Activated naive CD4-positive, alpha-beta T cell treated with anti-CD3 and anti-CD28 coated beads, Interleukin-2, amount 50 U/mL, for 24 hours (primary cell): ENCODE data around the gene MRRF.
A peak's percentile ranks its signal among the peaks of the same experiment; 100 is the strongest.

ENCODE experiments used
- H3K27ac Mint-ChIP-seq: one replicate; pipeline ENCODE4 v1.8.0; 2021; ENCODE audit warnings: mild to moderate bottlenecking, mixed read lengths
- H3K27me3 Mint-ChIP-seq: one replicate; pipeline ENCODE4 v1.8.0; 2021; ENCODE audit warnings: mixed read lengths
- H3K36me3 Mint-ChIP-seq: one replicate; pipeline ENCODE4 v1.8.0; 2021; ENCODE audit warnings: mixed read lengths
- H3K4me1 Mint-ChIP-seq: one replicate; pipeline ENCODE4 v1.8.0; 2021; ENCODE audit warnings: mixed read lengths
- H3K4me3 Mint-ChIP-seq: one replicate; pipeline ENCODE4 v1.8.0; 2021; ENCODE audit warnings: mild to moderate bottlenecking, mixed read lengths
- H3K9me3 Mint-ChIP-seq: one replicate; pipeline ENCODE4 v1.8.0; 2021; ENCODE audit warnings: mixed read lengths

MRRF gene

DNA sequence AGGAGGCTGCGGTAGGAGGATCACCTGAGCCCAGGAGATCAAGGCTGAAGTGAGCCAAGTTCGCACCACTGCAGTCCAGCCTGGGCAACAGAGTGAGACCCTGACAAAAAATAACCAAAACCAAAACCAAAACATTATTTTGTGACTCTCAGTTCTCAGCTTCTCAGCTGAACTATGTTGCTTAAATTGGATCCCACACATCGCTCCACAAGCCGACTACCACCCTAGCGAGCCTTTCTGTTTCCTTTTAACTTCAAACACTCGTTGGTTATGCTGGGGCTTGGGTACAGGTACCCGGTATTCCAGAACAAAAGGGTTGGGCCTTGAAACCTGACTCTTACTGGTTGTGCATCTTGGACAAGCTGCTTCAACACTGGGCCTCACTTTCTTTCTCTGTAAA lies 102.4 kb downstream of the MRRF start:
- Mint-ChIP-seq H3K4me1 (peaks cover 9% of the 10 kb centered on the region), H3K9me3 (no peaks in the 10 kb centered on the region), H3K36me3 (no peaks in the 10 kb centered on the region), H3K27ac (no peak overlapping the region), H3K27me3 (peaks cover 6% of the 10 kb centered on the region), H3K4me3 (no peak overlapping the region)

DNA sequence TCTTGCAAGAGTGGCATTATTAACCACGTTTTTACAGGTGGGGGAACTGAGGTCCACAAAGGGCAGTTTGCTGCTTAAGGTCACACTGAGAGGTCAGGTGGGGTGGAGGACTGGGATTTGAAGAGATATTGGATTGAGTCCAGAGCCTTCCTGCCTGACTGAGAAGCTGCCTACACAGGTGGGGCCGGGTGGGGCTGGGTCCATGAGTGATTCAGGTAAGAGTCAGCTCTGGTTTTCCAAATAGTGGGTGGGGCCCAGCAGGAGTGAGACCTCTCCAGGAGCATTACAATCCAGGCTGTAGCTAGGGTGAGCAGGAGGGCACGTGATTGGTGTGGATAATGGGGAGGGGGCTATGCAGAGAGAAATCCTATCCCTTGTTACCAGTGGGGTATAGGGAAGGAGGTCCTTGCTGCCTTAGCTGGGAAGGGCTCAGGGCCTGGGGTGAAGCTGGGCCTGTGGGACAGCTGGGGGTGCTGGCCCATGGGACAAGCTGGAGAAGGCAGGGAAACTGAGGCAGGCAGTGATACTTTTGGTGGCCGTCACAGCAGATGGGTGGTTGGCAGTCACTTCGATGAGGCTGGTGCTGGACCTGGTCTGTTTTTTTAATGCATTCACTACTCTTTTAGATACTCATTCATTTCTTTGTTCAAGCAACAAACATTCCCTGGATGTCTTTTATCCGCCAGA lies 103.2 kb downstream of the MRRF start:
- H3K4me3 Mint-ChIP-seq, result no peak overlapping the region
- peaks cover 12% of the 10 kb centered on the region for H3K27me3 Mint-ChIP-seq
- no peaks in the 10 kb centered on the region for H3K9me3 Mint-ChIP-seq
- no peaks in the 10 kb centered on the region for H3K36me3 Mint-ChIP-seq
- peaks cover 9% of the 10 kb centered on the region for H3K4me1 Mint-ChIP-seq
- H3K27ac Mint-ChIP-seq, result no peak overlapping the region

DNA sequence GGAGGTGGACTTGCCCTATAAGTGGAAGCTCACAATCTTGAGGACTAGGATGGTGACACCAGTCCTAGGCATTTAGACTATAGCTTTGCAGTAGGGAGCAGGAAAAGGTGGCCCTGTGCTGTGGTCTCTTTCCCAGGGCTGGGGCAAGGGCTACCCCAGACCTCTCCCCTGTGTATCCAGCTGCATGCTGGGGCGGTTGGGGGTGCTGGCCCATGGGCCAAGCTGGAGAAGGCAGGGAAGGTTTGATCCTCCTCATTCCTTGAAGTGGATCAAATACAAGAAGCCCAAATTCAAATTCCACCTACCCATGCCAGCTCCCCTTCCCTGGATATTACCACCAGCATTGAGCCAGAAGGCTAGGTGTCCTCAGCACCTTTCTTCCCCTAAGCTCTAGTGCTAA lies 104.0 kb downstream of the MRRF start:
- Mint-ChIP-seq H3K27ac (no peak overlapping the region), H3K9me3 (no peaks in the 10 kb centered on the region), H3K27me3 (peaks cover 15% of the 10 kb centered on the region), H3K4me1 (peaks cover 9% of the 10 kb centered on the region), H3K4me3 (no peak overlapping the region), H3K36me3 (no peaks in the 10 kb centered on the region)

DNA sequence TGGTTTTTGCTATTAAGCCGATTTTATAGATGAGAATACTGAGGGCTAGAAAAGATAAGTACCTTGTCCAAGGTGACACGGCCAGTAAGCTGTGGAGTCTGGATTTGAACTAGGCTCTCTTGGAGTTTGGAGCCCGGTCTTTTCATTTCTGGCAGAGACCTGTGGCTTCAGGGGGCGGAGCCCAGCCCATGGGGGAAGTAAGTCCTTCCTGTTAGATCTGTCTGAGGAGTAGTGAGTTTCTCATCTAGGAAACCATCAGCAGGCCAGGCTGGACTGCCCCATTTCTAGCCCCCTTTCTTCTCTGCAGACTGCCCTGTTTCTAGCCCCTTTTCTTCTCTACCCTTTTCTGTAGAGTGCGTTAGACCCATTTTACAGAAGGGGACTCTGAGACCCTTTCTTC lies 105.6 kb downstream of the MRRF start:
- Mint-ChIP-seq H3K4me3 (peak overlapping the region; percentile 66), H3K27ac (no peak overlapping the region), H3K27me3 (peaks cover 17% of the 10 kb centered on the region), H3K9me3 (no peaks in the 10 kb centered on the region), H3K36me3 (no peaks in the 10 kb centered on the region), H3K4me1 (peaks cover 9% of the 10 kb centered on the region)

DNA sequence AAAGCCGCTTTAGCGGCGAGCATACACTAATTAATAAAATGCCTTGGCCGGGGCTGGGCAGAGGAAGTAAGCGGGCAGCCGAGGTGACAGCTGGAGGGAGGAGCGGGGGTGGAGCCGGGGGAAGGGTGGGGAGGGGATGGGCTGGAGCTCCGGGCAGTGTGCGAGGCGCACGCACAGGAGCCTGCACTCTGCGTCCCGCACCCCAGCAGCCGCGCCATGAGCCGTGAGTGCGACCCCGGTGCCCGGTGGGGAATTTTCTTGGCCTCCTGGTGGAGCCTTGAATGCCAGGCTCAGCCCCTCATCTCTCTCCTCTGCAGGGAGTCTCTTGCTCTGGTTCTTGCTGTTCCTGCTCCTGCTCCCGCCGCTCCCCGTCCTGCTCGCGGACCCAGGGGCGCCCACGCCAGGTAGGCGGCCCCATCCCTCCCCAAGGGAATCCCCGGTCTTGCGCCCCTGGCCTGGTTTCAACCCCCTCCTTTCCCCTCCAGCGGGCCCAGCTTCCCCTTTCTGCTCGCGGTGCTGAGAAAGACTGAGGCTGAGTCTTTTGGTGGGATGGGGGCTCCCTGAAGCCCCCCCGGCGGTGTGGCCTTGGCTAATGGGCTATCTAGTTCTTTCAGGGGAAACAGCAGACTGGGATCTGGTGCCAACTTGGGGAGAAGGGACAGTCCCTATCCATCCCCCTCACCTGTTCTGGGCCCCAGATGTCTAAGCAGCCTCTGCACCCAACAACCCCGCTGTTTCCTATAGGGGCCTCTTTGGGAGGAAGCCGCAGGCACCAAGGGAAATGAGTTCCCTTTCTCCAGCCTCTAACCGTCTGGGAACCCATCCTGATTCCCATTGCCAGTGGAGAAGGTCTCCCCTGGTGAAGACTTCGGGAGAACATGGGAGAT lies 106.4 kb downstream of the MRRF start, which contains the start of gene PTGS1:
Gene PTGS1, plus strand, starts transcription at position 156 of the 887 bp plus-strand sequence. Its CDS starts 61 bp downstream, at position 217.
- H3K4me1 Mint-ChIP-seq, result peaks cover 9% of the 10 kb centered on the region
- H3K27me3 Mint-ChIP-seq, result peaks cover 17% of the 10 kb centered on the region
- H3K9me3 Mint-ChIP-seq, result no peaks in the 10 kb centered on the region
- H3K4me3 Mint-ChIP-seq, result peak within 1 kb of the TSS; percentile 66
- H3K36me3 Mint-ChIP-seq, result no peaks in the 10 kb centered on the region
- H3K27ac Mint-ChIP-seq, result no peak within 1 kb of the TSS

DNA sequence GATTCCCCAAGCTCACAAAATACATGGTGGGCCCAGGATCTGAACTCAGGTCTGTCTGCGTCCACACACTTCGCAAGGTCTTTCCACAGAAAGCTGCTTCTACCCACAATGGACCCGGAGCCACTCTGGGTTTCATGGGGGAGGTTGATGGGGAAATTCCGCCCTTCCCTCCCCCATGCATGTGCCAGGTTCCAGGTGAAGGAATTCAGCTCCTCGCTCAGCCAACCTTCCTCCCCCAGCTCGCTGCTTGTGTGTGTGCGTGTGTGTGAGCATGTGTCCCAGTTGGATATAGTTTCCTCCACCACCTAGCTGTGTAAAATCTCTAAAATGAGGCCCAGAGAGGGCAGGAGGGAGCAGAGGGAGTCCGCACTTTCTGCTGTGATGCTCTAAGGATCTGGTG lies 107.2 kb downstream of the MRRF start:
- Mint-ChIP-seq H3K4me3 (no peak overlapping the region), H3K27me3 (peaks cover 17% of the 10 kb centered on the region), H3K27ac (no peak overlapping the region), H3K36me3 (no peaks in the 10 kb centered on the region), H3K4me1 (peaks cover 9% of the 10 kb centered on the region), H3K9me3 (no peaks in the 10 kb centered on the region)

DNA sequence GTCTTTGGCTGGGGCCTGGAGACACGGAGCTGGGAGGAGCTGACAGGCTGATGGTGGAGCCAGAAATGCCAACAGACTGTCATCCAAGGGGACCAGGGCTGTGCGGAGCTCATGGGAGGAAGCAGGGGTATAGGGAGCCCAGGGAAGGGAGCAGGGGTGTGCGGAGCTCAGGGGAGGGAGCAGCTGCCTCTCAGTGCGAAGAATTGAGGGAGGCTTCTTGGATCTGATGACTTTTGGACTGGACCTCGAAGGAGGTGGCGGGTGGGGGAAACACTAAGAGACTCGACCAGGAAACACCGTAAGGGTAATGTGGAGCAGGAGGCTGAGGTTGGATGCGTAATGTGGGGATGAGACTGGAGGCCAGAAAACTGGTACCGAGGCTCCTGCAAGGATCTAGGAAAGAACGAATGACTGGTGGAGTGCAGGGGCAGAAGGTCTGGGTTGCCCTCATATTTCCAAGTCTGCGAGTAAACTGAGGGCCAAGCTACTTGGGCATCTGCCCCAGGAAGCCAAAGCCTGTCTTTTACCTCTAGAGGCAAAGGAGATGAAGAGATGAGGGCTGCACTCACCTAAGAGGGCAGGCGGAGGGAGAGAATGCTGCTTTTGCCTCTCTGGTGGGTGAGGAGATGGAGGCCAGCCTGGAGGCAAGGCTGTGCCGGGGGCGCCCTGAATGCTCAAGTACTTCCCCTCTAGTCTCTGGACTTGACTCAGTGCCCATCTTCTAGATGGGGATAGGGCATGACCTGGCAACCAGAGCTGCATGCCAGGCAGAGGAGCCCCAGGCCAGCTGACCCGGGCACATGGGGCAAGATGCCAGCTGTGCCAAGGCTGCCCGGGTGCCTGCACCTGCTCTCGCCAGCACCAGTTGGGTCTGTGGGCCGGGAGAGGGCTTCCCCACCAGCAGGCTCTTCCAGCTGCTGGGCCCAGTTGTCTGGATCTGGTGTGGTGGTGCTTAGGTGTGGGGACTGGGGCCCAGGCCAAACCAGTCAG lies 108.5 kb downstream of the MRRF start:
- H3K27ac Mint-ChIP-seq, result no peak overlapping the region
- no peaks in the 10 kb centered on the region for H3K36me3 Mint-ChIP-seq
- peaks cover 17% of the 10 kb centered on the region for H3K27me3 Mint-ChIP-seq
- peaks cover 12% of the 10 kb centered on the region for H3K4me1 Mint-ChIP-seq
- H3K9me3 Mint-ChIP-seq, result no peaks in the 10 kb centered on the region
- no peak overlapping the region for H3K4me3 Mint-ChIP-seq

DNA sequence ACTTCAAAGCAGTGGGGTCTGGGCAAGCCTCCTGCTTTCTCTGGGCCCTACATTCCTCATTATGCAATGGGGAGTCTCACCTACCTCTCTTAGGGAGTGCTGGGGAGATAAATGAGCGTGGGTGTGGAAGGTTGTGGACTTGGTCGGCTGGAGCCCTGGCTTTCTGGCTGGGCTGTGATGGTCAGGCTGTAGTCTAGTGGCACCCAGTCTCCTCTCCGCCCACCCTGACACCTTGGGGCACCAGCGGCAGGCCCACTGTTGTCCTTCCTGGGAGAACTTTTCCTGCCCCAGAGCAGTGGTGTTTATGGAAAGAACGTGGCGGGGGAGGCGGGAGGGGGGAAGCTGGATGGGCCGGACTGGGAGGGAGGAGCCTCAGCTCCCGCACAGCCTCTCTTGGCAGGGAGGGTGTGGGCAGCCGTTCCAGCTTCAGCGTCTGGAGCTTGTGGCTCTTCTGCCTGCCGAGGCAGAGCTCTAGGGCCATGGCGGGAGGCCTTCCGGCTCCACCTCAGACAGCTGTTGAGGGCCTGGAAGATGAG lies 110.3 kb downstream of the MRRF start:
- H3K9me3 Mint-ChIP-seq, result no peaks in the 10 kb centered on the region
- H3K4me1 Mint-ChIP-seq, result peaks cover 13% of the 10 kb centered on the region
- peaks cover 17% of the 10 kb centered on the region for H3K27me3 Mint-ChIP-seq
- no peaks in the 10 kb centered on the region for H3K36me3 Mint-ChIP-seq
- no peak overlapping the region for H3K27ac Mint-ChIP-seq
- no peak overlapping the region for H3K4me3 Mint-ChIP-seq

DNA sequence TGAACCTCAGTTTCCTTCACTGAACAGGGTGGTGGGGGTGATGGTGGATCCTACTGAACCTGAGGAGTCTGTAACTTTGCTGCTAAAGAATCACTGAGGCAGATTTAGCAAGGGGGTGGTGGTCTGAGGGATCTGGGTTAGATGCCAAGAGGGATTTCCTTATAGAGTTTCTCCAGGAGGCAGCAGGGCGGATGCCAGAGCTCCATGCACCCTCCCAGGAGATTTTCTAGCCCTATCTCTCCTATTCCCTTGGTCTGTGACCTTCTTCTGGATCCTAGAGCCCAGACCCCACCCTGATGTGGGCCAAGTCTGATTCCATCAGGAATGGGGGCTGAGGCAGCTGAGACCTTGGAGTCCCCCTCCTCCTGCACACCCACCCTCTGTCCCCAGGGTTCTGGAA lies 112.1 kb downstream of the MRRF start:
- Mint-ChIP-seq H3K4me1 (peaks cover 4% of the 10 kb centered on the region), H3K27me3 (peaks cover 13% of the 10 kb centered on the region), H3K9me3 (no peaks in the 10 kb centered on the region), H3K36me3 (no peaks in the 10 kb centered on the region), H3K27ac (no peak overlapping the region), H3K4me3 (no peak overlapping the region)

DNA sequence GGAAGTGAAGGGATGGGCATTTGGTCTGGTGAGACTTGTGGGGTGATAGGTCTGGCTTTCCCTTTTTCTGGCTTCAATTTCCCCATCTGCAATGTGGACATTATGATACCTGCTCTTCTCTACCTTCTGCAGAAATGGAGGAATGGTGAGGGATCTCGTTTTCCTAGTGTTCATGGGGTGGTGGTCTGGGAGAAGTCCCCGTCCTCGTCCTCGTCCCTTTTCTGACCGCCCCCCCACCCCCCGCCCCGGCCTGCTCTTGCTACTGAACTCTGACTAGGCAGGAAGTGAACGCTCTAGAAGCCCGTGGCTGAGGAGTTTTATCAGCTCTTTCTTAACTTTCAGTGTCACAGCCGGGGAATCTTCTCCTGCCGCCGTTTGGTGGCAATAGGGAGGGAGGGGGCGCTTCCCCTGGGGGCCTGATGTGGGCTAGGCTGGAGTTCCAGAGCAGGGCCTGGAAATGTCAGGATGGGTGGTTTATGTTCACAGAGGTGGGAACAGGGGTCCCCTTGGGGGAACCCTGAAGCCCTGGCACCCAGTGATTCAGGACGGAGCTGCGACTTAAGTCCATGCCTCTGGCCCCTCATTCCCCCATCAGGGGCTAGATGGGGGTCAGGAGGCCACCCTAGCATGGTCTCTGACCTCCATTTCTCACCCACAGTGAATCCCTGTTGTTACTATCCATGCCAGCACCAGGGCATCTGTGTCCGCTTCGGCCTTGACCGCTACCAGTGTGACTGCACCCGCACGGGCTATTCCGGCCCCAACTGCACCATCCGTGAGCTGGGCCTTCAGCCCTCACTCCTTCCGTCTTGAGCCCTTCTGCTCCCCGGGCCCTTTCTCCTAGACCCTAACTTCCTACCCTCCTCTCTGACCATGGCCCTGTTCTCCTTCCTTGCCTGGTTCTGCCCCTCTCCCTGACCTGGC lies 112.8 kb downstream of the MRRF start:
- Mint-ChIP-seq H3K27me3 (peaks cover 9% of the 10 kb centered on the region), H3K4me3 (no peak overlapping the region), H3K27ac (no peak overlapping the region), H3K9me3 (no peaks in the 10 kb centered on the region), H3K36me3 (no peaks in the 10 kb centered on the region), H3K4me1 (peaks cover 4% of the 10 kb centered on the region)

DNA sequence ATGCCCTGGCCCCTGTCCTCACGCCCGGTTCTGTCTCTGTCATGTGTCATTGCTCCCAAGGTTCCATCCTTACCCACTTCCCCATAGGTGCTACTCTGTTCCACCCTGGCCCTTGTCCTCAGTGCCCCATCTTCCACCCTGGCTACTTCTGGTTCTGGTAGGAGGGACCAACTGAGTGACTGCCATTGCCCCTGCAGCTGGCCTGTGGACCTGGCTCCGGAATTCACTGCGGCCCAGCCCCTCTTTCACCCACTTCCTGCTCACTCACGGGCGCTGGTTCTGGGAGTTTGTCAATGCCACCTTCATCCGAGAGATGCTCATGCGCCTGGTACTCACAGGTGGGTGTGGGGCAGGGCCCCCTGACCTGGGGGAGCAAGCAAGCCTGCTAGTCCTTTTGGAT lies 113.6 kb downstream of the MRRF start:
- no peak overlapping the region for H3K4me3 Mint-ChIP-seq
- H3K36me3 Mint-ChIP-seq, result no peaks in the 10 kb centered on the region
- no peaks in the 10 kb centered on the region for H3K9me3 Mint-ChIP-seq
- H3K27ac Mint-ChIP-seq, result no peak overlapping the region
- H3K4me1 Mint-ChIP-seq, result peaks cover 4% of the 10 kb centered on the region
- peaks cover 6% of the 10 kb centered on the region for H3K27me3 Mint-ChIP-seq

DNA sequence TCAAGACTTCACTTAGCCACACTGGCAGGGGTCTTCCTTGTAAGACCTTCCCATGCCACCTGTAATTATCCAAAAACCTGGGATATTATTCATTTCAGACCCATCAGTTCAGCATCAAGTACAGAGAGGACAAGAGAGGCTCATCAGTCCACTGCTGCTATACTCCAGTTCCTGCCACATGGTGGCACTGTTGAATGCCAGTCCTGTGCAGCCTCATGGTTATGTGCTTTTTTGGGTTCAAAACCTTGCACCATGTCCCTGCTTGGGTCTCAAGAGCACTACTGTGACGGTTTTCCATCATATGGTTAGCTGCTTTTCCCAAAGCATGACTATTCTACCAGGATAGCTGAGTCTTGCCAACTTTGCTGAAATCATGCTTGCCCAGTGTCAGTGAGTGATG lies 114.7 kb downstream of the MRRF start:
- no peak overlapping the region for H3K27ac Mint-ChIP-seq
- H3K4me3 Mint-ChIP-seq, result no peak overlapping the region
- H3K27me3 Mint-ChIP-seq, result peaks cover 4% of the 10 kb centered on the region
- H3K4me1 Mint-ChIP-seq, result peaks cover 4% of the 10 kb centered on the region
- no peaks in the 10 kb centered on the region for H3K9me3 Mint-ChIP-seq
- H3K36me3 Mint-ChIP-seq, result no peaks in the 10 kb centered on the region

DNA sequence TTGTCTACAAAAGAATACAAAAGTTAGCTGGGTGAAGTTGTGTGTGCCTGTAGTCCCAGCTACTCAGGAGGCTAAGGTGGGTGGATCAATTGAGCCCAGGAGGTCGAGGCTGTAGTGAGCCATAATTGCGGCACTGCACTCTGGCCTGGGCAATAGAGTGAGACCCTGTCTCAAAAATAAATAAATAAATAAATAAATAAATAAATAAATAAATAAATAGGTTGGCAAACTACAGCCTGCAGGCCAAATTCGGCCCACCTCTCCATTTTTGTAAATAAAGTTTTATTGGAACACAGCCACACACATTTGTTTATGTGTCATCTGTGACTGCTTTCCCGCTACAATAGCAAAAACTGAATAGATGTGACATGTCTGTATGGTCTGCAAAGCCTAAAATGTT lies 115.6 kb downstream of the MRRF start:
- H3K27me3 Mint-ChIP-seq, result peaks cover 4% of the 10 kb centered on the region

More for the DNA sequence above, 115.6 kb downstream of the MRRF start:
- H3K4me3 Mint-ChIP-seq, result no peak overlapping the region
- H3K27ac Mint-ChIP-seq, result no peak overlapping the region
- H3K36me3 Mint-ChIP-seq, result no peaks in the 10 kb centered on the region
- no peaks in the 10 kb centered on the region for H3K9me3 Mint-ChIP-seq
- H3K4me1 Mint-ChIP-seq, result peaks cover 4% of the 10 kb centered on the region
